ENCODE results near the gene ALDH3A2.
A peak's percentile ranks its signal among the peaks of the same experiment; 100 is the strongest.

Gene ALDH3A2

GRCh38 chr17:19717031-19717360 is 68.4 kb downstream of the ALDH3A2 start:
- DNase-seq, result no peak

DNA sequence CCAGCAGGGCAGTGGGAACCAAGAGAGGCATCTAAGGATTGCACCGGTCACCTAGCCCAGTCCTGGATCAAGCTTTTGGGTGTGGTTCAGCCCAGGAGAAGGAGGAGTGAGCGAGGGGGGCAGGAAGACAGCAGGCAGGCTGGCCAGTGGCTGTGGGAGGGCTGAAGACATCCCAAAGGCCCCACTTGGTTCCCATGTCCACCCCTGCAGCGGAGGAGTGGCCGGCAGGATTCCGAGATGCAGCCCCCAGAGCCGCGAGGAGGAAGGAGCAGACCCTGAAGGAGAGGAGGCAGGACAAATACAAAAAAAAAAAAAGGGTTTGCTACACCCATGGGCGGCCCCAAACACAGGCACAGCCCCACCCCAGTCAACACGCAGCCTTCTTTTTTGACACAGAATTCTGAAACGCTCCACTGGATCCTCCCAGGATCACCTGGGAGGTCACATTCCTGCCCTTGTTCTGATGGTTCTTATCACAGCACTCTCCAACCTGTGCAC is 68.9 kb downstream of the ALDH3A2 start:
- no peak for DNase-seq

DNA sequence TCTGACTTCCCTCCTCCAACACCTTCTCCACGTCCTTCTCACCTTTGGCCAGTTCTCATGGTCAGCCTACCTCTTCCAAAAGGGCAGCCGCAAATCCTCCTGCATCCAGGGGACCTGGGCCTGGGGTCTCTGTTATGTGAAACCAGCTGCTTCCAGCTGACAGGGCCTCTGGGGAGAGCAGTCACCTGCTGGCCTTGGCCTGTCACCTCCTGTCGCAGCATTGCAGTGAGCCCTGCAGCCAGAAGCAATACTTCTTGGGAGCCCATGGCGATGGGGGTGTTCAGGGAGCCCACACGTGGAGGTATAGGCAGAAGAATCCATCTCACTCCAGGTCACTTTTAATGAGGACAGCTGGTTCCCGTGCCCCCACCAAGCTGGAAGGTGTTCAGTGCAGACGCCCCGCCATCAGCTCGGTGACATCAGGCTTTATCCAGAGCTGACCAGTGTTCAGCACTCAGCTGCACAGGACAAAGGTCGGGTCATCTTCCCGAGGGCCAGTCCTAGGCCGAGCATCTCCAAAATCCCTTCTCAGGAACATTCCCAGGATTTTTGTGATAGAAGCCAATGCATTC is 69.6 kb downstream of the ALDH3A2 start:
- no peak for DNase-seq

GRCh38 chr17:19718613-19719354 is 70.2 kb downstream of the ALDH3A2 start:
- no peak for DNase-seq

DNA sequence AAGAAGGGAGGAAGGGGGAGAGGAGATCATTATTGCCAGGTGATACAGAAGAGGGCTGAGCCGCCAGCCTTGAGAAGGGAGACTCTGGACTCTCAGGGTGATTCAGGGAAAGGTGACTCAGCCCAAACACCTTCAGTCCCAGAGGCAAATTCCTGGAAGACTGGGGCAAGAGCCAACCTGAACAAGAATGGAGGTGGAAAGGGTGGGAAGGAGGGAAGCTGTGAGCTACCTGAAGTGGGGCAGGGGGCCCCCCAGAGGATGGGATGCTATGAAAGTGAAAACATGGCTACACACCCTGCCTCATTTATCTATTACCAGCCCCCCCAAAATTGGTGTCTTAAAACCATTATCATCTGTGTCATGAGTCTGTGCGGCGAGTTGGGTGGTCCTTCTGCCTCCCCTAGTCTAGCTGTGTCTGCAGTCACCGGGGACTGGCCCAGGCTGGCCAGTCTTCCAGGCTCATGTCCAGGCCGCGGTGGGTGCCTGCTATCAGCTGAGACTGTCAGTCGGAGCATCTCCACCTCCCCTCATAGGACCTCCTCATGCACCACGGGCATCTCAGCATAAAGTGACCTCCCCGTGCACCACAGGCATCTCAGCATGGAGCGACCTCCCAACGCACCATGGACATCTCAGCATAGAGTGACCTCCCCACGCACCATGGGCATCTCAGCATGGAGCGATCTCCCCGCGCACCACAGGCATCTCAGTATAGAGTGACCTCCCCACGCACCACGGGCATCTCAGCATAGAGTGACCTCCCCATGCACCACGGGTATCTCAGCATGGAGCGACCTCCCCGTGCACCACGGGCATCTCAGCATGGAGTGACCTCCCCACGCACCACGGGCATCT is 71.0 kb downstream of the ALDH3A2 start:
- DNase-seq, result no peak

- DNase-seq, result no peak
Measured at GRCh38 chr17:19720210-19720475, 71.6 kb downstream of the ALDH3A2 start.

DNA sequence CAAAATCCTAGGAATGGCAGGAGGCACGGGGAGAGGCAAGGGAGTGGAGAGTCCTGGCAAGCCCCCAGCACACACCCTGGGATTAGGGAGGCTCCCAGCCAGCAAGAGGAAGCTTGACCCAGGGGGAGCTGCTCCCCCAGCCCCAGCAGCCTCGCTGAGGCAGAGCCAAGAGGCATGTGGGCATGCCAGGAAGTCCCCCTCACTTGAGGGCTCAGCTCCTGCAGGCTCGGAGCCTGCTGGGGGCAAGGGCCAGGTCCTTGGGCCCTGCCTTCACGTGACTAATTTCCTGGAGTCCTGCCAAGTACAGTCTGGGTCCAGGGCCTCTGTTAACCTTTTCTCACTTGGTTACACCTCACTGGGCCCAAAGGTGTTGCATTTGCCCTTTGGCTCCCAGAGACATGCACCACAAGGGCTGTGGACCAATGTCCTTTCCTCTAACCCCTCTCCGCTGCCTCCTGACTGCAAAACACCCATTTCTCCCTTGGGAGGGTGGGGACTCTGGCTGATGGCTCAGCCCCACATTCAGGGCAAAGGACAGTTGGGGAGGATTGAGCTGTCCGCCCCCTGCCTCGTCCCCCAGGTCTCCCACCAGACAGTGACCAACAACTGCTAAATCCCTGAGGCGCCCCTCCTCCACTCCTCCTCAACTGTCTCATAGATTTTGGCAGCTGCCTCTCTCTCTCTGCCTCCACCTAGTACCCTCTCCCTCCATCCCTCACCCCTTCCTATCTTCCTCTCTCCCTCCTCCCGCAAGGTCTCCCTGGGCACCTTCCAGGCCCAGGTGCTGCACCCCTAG is 72.3 kb downstream of the ALDH3A2 start:
- no peak for DNase-seq

GRCh38 chr17:19723964-19724363 is 75.4 kb downstream of the ALDH3A2 start:
- DNase-seq, result no peak

- peak in 1 of 2 donors; percentile 38 for DNase-seq
Measured at GRCh38 chr17:19724501-19725420, 76.2 kb downstream of the ALDH3A2 start.

GRCh38 chr17:19725486-19725885 is 76.9 kb downstream of the ALDH3A2 start:
- no peak for DNase-seq

DNA sequence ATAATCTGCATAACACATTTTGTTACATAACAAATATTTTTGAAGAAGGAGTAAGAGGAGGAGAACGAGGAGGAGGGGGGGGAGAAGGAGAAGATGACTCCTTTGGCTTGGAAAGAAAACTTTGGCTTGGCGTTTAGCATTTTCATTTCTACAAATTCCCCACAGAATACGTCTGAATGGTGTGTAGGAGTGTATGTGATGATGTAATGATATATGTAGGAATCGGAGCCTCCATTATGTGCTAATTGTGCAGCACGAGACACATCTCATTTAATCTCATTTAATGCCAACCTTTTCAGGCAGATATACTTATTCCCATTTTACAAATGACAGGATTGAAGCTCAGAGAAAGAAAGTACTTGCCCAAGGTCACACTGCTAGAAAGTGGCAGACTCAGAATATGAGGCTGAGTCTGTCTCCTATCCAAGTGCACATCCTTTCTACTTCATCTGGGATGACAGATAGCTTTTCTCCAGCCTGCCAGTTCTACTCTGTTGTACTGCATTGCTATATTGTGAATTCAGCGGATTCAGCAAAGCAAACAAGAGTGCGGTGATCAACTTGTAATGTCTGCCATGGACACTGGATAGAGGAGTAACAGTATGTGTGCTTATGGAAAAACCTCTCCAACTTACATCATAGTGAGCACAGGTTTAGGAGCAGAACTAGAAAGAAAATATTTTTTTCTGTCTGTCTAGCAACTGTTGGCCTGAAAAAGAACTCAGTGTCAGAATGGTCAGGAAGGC is 78.3 kb downstream of the ALDH3A2 start:
- DNase-seq, result no peak
